ENCODE measurements around the gene BABAM2.

- TF ChIP-seq CTCF (IDR thresholded peaks at IDR 0.05) (no peak), POLR2AphosphoS5 (IDR thresholded peaks at IDR 0.05; ENCODE audit: insufficient read depth in 1 of 2, low read depth in 1 of 2) (no peak), POLR2A (IDR thresholded peaks at IDR 0.05) (no peak)
Observed at GRCh38 chr2:28322981-28323396, 432.5 kb downstream of the BABAM2 start.

All from vagina (tissue), 2 donors.